ENCODE measurements around the gene KIF16B.
"Not testable (repeated sequence)": the region's sequence is repeated elsewhere in the genome, so short reads cannot be mapped to it uniquely, and the experiment has no call there.

The KIF16B gene

DNA sequence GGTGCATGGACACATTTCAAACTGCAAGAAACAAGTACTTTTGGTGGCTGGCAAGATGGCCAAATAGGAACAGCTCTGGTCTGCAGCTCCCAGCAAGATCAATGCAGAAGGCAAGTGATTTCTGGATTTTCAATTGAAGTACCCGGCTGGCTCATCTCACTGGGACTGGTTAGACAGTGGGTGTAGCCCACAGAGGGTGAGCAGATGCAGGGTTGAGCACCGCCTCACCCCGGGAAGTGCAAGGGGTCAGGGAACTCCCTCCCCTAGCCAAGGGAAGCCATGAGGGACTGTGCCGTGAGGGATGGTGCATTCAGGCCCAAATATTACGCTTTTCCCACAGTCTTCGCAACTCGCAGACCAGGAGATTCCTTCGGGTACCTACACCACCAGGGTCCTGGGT lies 53.6 kb downstream of the KIF16B start:
- DNase-seq (ENCODE audit: low spot score), result not testable (repeated sequence)

DNA sequence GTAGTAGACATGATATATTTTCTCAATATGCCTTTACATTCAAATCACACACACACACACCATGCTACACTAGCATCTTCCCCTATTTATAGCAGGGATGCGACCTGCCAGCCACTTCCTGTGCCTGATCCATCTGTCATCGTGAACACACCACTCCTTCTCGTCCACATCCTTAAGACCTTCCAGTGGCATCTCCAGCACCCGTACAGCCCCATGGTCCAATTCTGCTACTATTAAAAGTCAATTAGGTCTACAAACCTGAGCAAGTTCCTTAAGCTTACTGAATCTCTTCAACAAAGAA lies 54.5 kb downstream of the KIF16B start:
- DNase-seq (ENCODE audit: low spot score), result no peak

DNA sequence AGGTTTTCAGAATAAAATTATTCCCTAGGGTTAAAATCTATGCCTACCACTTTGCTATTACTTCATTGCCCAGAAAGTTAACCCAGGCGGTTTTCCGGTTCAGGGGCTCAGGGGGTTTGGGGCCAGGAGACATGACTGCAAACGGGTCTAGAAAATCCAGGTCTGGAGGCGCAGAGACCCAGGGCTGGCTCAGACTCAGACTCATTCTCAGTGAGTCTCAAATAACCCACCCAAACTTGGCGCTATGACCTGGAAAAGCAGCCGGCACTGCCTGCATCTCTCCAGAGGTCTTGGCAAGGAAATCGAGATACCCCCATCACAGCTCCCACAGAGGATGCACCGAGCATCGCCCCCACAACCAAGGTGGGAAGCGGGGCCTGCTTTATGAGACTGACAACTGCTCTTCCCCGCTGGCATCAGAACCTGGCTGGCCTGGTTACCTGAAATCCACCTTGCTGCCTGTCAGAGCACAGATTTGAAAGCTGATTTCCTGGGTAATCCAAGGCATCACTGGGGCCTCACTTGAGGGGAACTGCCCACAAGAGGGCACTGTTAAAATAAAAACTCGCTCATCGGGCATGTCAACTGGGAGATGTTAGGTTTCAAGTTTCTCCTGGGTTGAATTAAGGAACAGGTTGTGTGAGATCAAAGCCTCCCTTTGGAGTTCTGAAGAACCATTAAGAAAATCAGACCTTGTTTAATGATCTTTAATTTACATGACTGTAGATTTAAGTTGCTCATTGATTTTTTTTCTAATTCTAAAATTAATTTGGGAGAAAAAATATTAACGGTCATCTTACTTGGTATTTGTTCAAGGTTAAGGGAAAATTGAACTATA lies 55.1 kb downstream of the KIF16B start:
- DNase-seq (ENCODE audit: low spot score), result peak; percentile 62

DNA sequence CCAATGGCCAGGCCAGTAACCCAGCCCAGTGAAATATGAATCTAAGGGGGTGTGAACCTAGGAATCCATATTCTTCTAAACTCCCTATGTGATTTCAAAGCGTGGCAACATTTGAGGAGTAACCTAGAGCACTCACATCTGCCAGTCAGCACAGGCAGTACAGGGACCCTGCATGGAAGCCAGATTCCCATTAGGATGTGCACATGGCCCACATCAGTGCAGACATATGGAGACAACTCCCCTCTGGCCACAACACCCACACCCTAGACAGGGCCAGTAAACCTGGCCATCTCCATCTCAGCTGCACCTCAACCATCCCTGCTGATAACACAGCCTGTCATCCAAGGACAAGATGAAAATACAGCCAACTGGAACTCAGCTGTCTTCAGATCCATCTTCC lies 56.5 kb downstream of the KIF16B start:
- DNase-seq (ENCODE audit: low spot score), result no peak

DNA sequence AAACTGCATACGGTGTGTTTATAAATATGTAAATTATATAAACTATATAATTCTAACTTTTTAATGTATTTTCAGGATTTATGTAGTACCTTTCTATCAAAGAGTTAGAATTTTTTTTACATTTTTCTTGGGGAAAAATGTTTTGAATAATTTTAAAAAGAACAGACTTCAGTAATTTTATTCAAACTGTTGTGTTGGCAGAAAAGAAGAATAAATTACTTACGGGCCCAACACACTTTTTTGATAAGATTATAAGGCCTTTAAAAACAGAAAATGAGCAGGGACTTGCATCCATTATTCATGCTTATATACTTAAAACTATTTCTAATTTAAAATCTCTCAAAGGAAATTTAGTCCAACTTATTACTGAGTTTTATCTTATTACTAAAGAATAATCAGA lies 58.2 kb downstream of the KIF16B start:
- DNase-seq (ENCODE audit: low spot score), result no peak

DNA sequence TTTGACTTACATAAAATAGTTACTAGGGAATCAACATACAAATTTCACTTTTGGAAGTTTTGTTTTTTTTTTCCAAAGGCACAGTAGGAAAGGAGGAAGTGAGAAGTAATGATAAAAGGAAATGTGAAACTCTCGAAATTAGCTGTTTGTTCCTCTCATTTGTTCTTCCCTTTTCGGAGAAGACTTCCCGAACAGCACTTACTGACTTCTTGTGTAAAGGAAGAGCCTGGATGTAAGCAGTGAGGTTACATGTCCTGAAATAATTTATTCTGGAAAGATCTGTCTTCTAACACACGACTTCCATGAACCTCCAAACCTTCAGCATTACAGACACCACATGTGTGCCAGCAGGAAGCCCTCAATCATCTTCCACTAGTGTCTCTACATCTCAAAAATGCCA lies 59.1 kb downstream of the KIF16B start:
- peak; percentile 85 for DNase-seq (ENCODE audit: low spot score)

DNA sequence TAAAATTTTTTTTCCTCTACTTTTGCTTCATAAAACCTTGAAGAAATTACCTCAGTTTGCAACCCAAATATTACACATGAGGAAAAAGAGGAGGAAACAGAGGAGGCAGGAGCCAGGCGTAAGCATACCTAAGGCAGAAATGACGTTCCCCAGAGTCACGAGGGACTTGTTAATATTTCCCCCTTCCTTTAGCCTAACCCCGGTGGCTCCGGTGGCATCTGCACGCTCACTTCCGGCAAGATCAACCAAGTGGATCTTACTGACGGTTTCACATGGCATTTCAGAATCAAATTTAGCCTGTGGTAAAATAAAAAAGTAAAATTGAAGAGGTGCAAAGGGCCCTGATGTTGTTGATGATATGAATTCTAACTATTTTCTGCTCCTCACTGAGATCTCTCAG lies 67.4 kb downstream of the KIF16B start:
- no peak for DNase-seq (ENCODE audit: low spot score)

DNA sequence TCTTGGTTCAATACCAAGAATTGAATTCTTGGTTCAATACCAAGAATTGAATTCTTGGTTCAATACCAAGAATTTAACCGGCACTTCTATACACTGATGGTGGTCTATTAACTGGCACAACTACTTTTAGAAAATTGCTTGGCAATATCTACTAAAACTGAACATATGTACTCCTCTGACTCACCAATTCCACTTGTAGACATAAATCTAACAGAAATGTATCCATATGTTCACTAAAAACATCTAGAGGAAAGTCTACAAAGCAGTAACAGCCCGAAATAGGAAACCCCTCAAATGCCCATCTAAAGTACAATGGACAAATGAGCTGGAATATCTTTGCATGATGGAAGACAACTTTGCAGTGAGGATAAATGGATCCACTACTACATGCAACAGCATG lies 71.9 kb downstream of the KIF16B start:
- DNase-seq (ENCODE audit: low spot score), result no peak

DNA sequence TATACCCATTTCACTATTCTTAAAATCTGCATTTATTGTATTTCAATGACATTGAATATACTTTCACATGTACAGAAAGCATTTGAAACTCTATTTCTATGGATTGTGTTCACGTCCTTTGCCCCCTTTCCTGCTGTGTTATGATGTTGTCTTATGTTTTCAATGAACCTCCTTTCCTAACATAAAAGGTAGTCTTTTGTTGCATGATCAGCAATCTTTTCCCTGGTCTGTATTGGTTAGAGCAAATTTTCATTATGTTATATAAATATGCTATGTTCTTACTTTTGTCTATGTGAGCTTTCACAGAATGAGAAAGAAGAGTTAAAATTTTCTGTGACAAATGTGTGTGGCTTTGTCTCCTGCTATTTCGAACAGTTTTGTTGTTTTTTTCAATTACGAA lies 73.1 kb downstream of the KIF16B start:
- no peak for DNase-seq (ENCODE audit: low spot score)

DNA sequence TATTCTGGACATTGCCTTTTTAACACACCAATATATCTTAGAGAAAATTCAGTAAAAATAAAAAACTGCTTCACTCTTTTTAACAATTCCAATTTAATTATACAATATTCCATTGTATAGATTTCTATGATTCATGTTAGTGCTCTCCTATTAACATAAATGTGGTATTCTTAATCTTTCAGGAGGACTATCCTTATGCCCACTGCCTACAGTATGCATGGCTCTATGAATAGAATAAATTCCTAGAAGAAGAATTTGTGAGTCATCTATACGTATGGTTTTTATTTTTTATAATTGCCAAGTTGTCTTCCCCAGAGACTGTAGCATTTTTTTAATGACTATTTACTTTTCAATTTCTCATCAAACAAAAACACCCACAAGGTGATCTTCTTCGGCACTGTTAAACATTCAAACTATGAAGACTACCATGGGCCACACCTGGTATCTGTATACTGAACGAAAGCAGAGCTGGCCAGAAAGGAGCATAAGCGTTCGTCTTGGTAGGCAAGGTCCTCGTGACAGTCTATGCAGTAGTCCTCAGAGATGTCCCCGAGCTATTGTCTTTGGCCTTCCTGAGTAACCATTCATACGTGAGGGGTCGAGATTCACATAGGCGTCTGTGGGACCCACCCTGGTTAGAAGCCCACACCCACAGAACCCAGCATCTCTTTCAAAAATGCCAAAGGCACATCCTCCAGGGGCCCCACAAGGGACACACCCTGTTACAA lies 74.6 kb downstream of the KIF16B start:
- no peak for DNase-seq (ENCODE audit: low spot score)

DNA sequence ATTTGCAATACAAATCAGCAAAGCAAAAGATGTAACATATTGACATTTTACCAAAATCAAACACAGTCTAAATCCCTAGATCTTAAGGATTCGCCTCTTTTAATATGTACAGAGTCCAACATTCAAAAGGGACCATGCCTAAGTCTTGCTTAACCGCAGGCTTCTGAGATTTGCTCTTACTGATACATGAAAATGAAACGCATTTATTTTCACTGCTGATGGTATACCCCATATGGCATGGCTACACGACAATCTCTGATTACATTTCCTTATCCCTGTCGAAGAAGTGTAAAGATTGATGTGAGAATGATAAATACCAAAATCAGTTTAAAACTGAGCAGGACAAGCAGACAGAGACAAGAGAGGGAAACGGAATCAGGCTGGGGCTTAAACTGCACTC lies 75.4 kb downstream of the KIF16B start:
- DNase-seq (ENCODE audit: low spot score), result no peak

DNA sequence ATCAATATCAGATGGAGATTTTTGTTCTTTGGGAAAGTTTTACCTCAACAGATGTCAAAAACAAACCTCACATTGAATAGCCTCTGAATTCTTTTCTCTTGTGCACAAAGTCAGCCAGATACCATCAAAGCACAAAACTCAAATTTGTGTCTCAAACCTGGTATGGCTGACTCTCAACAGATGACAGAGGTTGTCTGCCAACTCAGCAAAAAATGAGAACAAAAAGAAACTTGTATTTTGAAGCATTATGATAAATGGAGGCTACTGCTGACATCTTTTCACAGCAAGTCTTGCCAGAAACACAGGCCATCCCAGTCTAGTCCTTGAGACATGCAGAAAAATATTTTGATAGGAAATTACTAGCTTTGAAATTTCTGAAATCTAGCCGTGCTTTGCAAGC lies 79.8 kb downstream of the KIF16B start:
- no peak for DNase-seq (ENCODE audit: low spot score)

DNA sequence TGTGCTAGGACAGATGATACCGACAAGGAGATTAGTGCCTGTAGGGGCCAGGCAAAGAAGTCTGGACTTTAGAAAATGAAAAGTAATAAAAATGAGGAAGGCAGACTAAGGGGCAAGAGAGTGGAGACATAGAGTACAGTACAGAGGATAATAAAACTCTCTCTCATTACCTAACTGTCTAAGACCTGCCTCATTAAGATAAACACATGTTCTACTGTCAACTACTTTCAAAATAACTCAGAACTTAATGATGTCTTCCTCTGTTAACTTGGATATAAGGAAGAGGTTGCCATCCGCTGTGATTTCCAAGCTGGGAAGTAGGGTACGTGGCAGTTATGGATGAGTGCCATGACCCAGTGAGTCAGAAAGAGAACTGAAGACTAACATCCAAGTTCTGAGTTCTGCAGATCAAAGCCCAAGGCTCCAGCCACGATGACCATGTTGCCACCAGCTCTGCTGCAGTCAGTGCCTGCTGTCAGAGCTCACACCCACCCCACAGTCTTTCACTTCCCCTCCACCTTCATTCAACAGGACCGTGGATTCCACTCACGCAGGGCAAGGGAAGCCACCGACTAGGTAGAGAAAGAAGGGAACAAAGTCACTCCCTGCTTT lies 81.8 kb downstream of the KIF16B start:
- peak; percentile 60 for DNase-seq (ENCODE audit: low spot score)

DNA sequence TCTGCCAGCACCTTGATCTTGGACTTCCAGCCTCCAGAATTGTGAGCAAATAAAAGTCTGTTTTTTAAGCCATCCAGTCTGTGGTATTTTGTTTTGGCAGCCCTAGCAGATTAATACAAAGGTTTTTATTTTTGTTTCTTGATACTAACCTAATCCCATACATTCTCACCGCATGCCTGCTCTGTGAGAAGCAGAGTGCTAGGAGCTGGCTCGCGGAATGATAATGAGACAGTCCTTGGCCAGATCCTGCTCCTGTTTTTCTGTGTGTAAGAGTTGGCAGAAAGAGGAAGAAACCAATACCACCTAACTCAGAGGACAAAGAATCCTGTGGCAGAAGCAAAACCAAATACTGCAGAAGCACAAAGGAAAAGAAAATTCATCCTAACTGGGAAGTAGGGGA lies 82.6 kb downstream of the KIF16B start:
- peak; percentile 36 for DNase-seq (ENCODE audit: low spot score)

DNA sequence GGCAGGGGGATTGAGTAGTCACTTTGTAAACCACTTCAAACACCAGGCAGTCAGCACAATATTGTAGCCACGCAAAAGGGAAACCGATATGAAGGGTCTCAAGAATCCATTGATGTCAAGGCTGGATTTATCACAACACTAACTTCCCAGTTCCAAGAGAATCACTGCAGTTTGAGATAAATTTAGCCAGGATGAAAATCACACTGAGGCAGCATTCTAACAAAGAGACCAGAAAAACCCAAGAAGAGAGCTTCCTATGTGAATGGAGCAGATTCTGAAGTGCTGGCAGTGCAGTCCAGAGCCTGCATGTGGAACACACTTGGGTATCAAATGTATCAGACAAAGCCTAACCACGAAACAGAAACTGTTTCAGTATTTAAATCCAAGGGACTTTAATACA lies 84.6 kb downstream of the KIF16B start:
- DNase-seq (ENCODE audit: low spot score), result peak; percentile 15

DNA sequence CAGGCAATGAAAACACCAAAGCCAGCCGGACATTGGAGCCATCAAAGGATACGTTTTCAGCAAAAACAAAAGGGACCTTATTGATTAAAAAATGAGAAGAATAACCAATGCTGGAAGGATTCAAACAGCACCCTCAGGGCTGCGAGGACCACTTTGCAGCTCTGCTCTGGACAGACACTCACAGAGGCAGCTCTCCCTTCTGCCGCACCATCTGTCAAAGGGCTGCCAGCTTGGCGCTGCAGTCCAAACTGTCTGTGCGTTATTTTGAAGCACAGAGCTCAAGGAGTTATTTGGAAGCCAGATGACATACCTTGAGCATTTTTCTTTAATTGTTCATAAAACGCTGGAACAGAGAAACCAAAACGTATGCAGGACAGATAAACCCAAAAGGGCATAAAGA lies 85.2 kb downstream of the KIF16B start:
- peak; percentile 15 for DNase-seq (ENCODE audit: low spot score)

DNA sequence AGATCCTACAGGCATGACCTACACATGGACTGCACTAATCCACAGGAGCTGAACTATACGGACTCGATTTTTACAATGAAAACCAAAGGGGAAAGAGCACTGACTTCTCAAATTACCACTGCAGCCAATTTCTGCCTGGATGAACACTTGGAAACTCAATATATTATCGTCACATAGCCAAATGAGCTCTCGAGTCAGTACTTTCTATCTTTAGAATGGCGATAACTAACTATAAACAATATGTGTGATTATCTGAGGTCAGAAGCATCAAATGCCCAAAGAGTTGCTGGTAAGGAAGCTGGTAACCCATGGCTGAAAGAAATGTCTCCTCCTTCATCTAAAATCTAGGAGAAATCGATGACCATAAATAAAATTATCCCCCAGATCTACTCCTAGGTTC lies 86.7 kb downstream of the KIF16B start:
- DNase-seq (ENCODE audit: low spot score), result no peak

DNA sequence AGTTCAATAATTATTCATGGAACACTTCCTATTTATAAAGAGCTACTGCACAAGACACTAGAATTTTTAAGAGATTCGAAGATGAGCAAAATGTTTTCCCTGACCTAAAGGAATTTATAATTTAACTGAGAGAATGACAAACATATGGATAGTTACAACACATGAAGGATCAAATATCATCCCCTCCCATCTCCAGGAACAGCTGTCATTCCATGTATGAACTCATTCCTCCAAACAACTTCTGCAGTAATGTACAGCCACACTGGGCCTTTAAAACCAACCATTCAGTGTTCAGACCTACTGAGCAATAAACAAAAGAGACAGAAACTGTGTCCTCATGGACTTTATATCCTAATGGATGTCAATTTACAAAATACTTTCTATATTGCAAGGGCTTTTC lies 87.8 kb downstream of the KIF16B start:
- no peak for DNase-seq (ENCODE audit: low spot score)

DNA sequence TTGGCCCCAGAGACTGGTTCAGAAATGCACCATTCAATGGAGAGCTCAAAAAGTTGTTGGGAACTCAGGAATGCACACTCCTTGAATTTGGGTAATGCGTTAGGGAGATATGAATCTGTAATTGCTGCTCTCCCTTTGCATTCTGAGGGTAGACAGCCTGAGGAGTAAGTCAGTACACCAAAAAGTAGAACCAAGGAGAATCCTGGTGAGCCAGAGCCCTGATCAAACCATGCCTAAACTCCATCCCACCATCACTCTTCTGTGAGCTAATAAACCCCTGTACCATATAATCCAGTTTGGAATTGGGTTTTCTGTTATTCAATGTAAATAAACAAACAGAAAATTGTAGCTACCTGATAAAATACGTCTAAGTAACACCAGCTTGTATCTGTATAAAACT lies 90.2 kb downstream of the KIF16B start:
- no peak for DNase-seq (ENCODE audit: low spot score)

DNA sequence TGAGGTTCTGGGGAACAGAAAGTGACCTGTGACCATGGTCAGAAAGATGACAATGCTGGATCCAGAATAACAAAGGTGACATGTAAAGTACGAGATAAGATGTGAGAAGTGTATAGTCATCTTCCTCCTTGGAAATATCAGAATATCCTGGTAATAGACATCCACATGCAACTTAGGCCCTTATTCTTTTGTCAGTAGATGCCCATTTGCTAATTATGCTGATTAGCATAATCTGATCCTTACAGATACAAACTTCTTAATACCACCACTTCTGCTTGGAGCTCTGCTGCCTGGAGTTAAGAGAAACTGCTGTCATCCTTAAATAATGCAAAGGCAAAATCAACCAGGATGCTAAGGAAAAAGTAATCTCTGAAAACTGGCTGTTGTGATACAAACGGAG lies 91.3 kb downstream of the KIF16B start:
- no peak for DNase-seq (ENCODE audit: low spot score)

DNA sequence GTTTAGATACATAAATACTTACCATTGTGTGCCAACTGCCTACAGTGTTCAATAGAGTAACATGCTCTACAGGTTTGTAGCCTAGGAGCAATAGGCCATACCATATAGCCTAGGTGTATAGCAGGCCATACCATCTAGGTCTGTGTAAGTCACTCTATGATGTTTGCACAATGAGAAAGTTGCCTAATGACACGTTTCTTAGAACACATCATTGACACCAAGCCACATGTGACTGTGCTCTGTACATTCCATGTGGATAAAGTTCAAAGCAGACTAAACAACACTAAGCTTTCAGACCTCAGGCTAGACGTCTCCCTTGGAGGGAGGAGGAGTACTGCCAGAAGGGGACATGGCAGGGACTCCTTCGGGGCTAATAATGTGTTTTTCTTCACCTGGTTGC lies 93.6 kb downstream of the KIF16B start:
- no peak for DNase-seq (ENCODE audit: low spot score)

DNA sequence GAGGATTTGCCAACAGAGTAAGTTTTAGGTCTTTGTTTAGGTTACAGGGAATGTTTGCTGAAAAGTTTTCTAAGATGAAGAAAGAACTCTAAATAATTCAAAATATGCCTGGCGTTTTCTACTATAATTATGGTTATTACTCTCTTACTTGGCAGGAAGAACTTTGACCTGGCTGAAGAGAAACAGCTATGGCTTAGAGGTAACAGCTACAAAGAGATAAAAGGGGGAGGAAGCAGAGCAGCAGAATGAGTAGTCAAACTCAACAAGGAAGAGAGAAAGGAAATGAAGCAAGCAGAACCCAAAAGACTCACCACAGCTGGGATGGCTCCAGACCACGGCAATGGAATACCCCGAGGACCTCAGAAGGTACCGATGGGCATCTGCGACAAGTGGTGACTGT lies 95.6 kb downstream of the KIF16B start:
- no peak for DNase-seq (ENCODE audit: low spot score)

DNA sequence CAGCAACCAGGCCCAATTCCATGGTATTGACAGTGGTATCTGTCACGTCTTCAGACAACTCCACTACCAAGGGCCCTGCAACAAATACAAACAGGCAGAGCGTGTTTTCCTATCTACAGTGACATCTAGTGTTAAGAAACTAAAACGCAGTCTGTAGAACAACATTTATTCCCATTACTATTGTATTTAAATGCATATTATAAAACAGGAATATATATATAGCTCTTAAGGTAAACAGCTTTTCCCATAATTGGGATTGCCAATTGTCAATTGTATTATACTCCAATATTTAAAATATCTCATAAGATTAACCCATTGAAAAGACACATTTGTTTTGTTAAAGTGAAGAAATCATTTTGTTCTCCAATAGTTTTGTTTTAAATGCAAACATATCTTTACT lies 97.2 kb downstream of the KIF16B start:
- DNase-seq (ENCODE audit: low spot score), result peak; percentile 84
